GM23338 (cell line): ENCODE measurements around the gene PBXIP1. TPM values are rescaled to one million over a fixed set of nuclear protein-coding genes. Genes with fewer than 3 reads are reported as not detected.

Experiments
- ATAC-seq: fragments of 200-7000 bp; cut with Tn5 transposase; 3 replicates; pipeline ENCODE4 v1.9.1; 2020
- DNase-seq: peaks from one replicate; pipeline ENCODE4 v3.0.0-alpha.2; 2015; ENCODE audit warnings: low spot score
- H2AFZ ChIP-seq: fragments of 200-600 bp; sonication (generic); 2 replicates; pipeline ENCODE4 v1.8.0; 2016; ENCODE audit warnings: antibody characterized with exemption, mild to moderate bottlenecking, moderate library complexity
- H3F3A ChIP-seq: fragments of 200-600 bp; sonication (generic); replicated peaks from 2 replicates; pipeline ENCODE4 v1.8.0; 2017; ENCODE audit warnings: antibody characterized with exemption, mixed run types, low read depth
- H3K27ac ChIP-seq: fragments of 200-600 bp; sonication (generic); 2 replicates; pipeline ENCODE4 v1.6.1; 2016; ENCODE audit warnings: low read depth
- H3K27me3 ChIP-seq: fragments of 200-600 bp; sonication (generic); 2 replicates; pipeline ENCODE4 v1.8.0; 2016; ENCODE audit warnings: mild to moderate bottlenecking, mixed run types, moderate library complexity; ENCODE audit not compliant: insufficient read depth
- H3K36me3 ChIP-seq: fragments of 200-600 bp; sonication (generic); 2 replicates; pipeline ENCODE4 v1.8.0; 2016; ENCODE audit warnings: mild to moderate bottlenecking; ENCODE audit not compliant: insufficient read depth
- H3K4me1 ChIP-seq: fragments of 200-600 bp; sonication (generic); 2 replicates; pipeline ENCODE4 v1.8.0; 2016; ENCODE audit warnings: mild to moderate bottlenecking, moderate library complexity; ENCODE audit not compliant: insufficient read depth
- H3K4me2 ChIP-seq: fragments of 200-600 bp; sonication (generic); 2 replicates; pipeline ENCODE4 v1.7.1; 2017; ENCODE audit warnings: mixed run types
- H3K4me3 ChIP-seq: fragments of 200-600 bp; sonication (generic); 2 replicates; pipeline ENCODE4 v1.6.1; 2016; ENCODE audit warnings: mixed run types
- H3K79me2 ChIP-seq: fragments of 200-600 bp; sonication (generic); replicated peaks from 2 replicates; pipeline ENCODE4 v1.8.0; 2017; ENCODE audit warnings: mild to moderate bottlenecking; ENCODE audit not compliant: insufficient read depth
- H3K9me2 ChIP-seq: fragments of 200-600 bp; sonication (generic); 2 replicates; pipeline ENCODE4 v1.8.0; 2017; ENCODE audit not compliant: insufficient read depth
- H4K20me1 ChIP-seq: fragments of 200-600 bp; sonication (generic); replicated peaks from 2 replicates; pipeline ENCODE4 v1.8.0; 2017; ENCODE audit warnings: mild to moderate bottlenecking; ENCODE audit not compliant: insufficient read depth
- H3K27ac Mint-ChIP-seq: 2 replicates; pipeline ENCODE4 v1.8.0; 2020; ENCODE audit warnings: inconsistent platforms, mild to moderate bottlenecking, moderate library complexity, mixed read lengths
- H3K27me3 Mint-ChIP-seq: 3 replicates; pipeline ENCODE4 v1.8.0; 2022; ENCODE audit warnings: low read depth, mild to moderate bottlenecking, moderate library complexity, mixed read lengths, inconsistent platforms; ENCODE audit not compliant: insufficient read depth, poor library complexity
- H3K36me3 Mint-ChIP-seq: 3 replicates; pipeline ENCODE4 v1.8.0; 2021; ENCODE audit warnings: low read depth, mild to moderate bottlenecking, inconsistent platforms, moderate library complexity, mixed read lengths
- H3K4me1 Mint-ChIP-seq: 3 replicates; pipeline ENCODE4 v1.8.0; 2020; ENCODE audit warnings: mild to moderate bottlenecking, inconsistent platforms, mixed read lengths
- H3K4me3 Mint-ChIP-seq: 3 replicates; pipeline ENCODE4 v1.8.0; 2021; ENCODE audit warnings: moderate library complexity, mild to moderate bottlenecking, inconsistent platforms, mixed read lengths
- H3K9me3 Mint-ChIP-seq: 3 replicates; pipeline ENCODE4 v1.8.0; 2020; ENCODE audit warnings: moderate library complexity, mild to moderate bottlenecking, inconsistent platforms, mixed read lengths
- CREB1 ChIP-seq: fragments of 250-450 bp; sonication (Bioruptor Pico); IDR thresholded peaks from 2 replicates; pipeline ENCODE4 v1.5.0; 2020; ENCODE audit warnings: low read depth, mild to moderate bottlenecking, moderate library complexity
- CTCF ChIP-seq, 2 experiments: fragments of 200-600 bp in 1 of 2; sonication (generic) in 1 of 2; conservative IDR thresholded peaks; 2 replicates each; pipeline versions ENCODE4 v1.5.1 to v1.6.1; 2016 to 2017; ENCODE audit warnings: antibody characterized with exemption in 2 of 2, low read depth in 2 of 2, mild to moderate bottlenecking in 2 of 2, moderate library complexity in 1 of 2
- ETS1 ChIP-seq: IDR thresholded peaks from 2 replicates; pipeline ENCODE4 v1.6.1; 2016; ENCODE audit warnings: antibody characterized with exemption
- EZH2 ChIP-seq: fragments of 200-600 bp; sonication (generic); IDR thresholded peaks from one replicate; pipeline ENCODE4 v1.8.0; 2017; ENCODE audit warnings: antibody characterized with exemption, mild to moderate bottlenecking, low read depth; ENCODE audit not compliant: unreplicated experiment
- EZH2phosphoT487 ChIP-seq: fragments of 200-600 bp; sonication (generic); IDR thresholded peaks from one replicate; pipeline ENCODE4 v1.8.1; 2018; ENCODE audit warnings: antibody characterized with exemption; ENCODE audit not compliant: unreplicated experiment
- JUNB ChIP-seq: IDR thresholded peaks from one replicate; pipeline ENCODE4 v1.6.1; 2016; ENCODE audit warnings: antibody characterized with exemption; ENCODE audit not compliant: unreplicated experiment
- NANOG ChIP-seq: IDR thresholded peaks from 2 replicates; pipeline ENCODE4 v1.6.1; 2016; ENCODE audit warnings: antibody characterized with exemption, borderline replicate concordance
- POLR2AphosphoS5 ChIP-seq: IDR thresholded peaks from 2 replicates; pipeline ENCODE4 v1.6.1; 2016; ENCODE audit warnings: antibody characterized with exemption, low read depth
- REST ChIP-seq: IDR thresholded peaks from one replicate; pipeline ENCODE4 v1.6.1; 2018; ENCODE audit warnings: antibody characterized with exemption; ENCODE audit not compliant: unreplicated experiment
- STAT1 ChIP-seq: IDR thresholded peaks from one replicate; pipeline ENCODE4 v1.6.1; 2016; ENCODE audit warnings: antibody characterized with exemption; ENCODE audit not compliant: unreplicated experiment
- ZNF114 ChIP-seq: fragments of 250-450 bp; sonication (Bioruptor Pico); IDR thresholded peaks from 2 replicates; pipeline ENCODE4 v1.5.0; 2020; ENCODE audit warnings: mild to moderate bottlenecking, moderate library complexity
- ZNF331 ChIP-seq: fragments of 250-450 bp; sonication (Bioruptor Pico); IDR thresholded peaks from 2 replicates; pipeline ENCODE4 v1.5.0; 2020; ENCODE audit warnings: low read depth, mild to moderate bottlenecking, moderate library complexity
- ZNF462 ChIP-seq: fragments of 250-450 bp; sonication (Bioruptor Pico); IDR thresholded peaks from 2 replicates; pipeline ENCODE4 v1.5.0; 2020; ENCODE audit warnings: mild to moderate bottlenecking, moderate library complexity
- long read RNA-seq: library from polyadenylated mRNA; unstranded; transcript quantifications from one replicate; pipeline ENCODE4 v2.0.0, GENCODE V29; 2020; ENCODE audit not compliant: unreplicated experiment
- polyA plus RNA-seq: library from polyadenylated mRNA; unstranded; fragments of >200 nt; fragmentation: Nextera tagmentation; extraction: Ambion mirVana; gene quantifications from 2 replicates; pipeline ENCODE4 v1.2.1, GENCODE V29; 2016
- total RNA-seq: library from RNA; depleted of rRNA; stranded (reverse); fragments of >200 nt; shearing (Covaris generic); gene quantifications from 2 replicates; pipeline ENCODE4 v1.2.3, GENCODE V29; 2014; rRNA removed

Gene PBXIP1
- 29.6 and 31.8 TPM in 2 replicates for total RNA-seq
- 6.5 and 7.0 TPM in 2 replicates for polyA plus RNA-seq
- long read RNA-seq, partial matches to known transcripts, result 1 of 1 reads
- long read RNA-seq, other reads (novel, unspliced or antisense), result 0 of 1 reads

- H3K36me3 Mint-ChIP-seq, result peaks cover 21% of the 10 kb centered on the region
- Histone ChIP-seq H4K20me1 (peaks cover 18% of the 10 kb centered on the region), H3K79me2 (peaks cover 12% of the 10 kb centered on the region), H3K4me2 (peak within 1 kb of the TSS; percentile 82), H2AFZ (no peak within 1 kb of the TSS), H3K4me1 (peaks cover 37% of the 10 kb centered on the region), H3K27me3 (no peaks in the 10 kb centered on the region), H3K9me2 (no peaks in the 10 kb centered on the region), H3K4me3 (peak within 1 kb of the TSS; percentile 50), H3F3A (peaks cover 20% of the 10 kb centered on the region), H3K36me3 (no peaks in the 10 kb centered on the region), H3K27ac (peak within 1 kb of the TSS; percentile 88)
- no peaks in the 10 kb centered on the region for H3K9me3 Mint-ChIP-seq
- peak within 1 kb of the TSS; percentile 98 for H3K27ac Mint-ChIP-seq
- peak; percentile 83 for ATAC-seq
- peak; percentile 99 for DNase-seq
- TF ChIP-seq NANOG (no peak), ZNF331 (no peak), CTCF (conservative IDR thresholded peaks at IDR 0.05; ENCODE audit: low read depth in 2 of 2) (peak; percentile 25 to 30), REST (no peak), CREB1 (peak; percentile 18; the same call in 1 of the 2 replicates), ZNF462 (CRISPR knock-in tag) (no peak), JUNB (no peak), ETS1 (no peak), EZH2 (no peak), ZNF114 (CRISPR knock-in tag) (no peak), POLR2AphosphoS5 (peak; percentile 58; the same call in 1 of the 2 replicates), EZH2phosphoT487 (no peak), STAT1 (no peak)
- H3K27me3 Mint-ChIP-seq, result peaks cover 37% of the 10 kb centered on the region
- H3K4me1 Mint-ChIP-seq, result peaks cover 61% of the 10 kb centered on the region
- peak within 1 kb of the TSS; percentile 90 for H3K4me3 Mint-ChIP-seq
Observed at GRCh38 chr1:154955718-154956543, at the start of gene PBXIP1. PBXIP1 (minus strand) TSS chr1:154956099; CDS start chr1:154953721, 2,378 bp downstream.
